LNCAP (cell line): ENCODE measurements around the gene CHMP2A.

Experiments used
- TF ChIP-seq, protein P1 (sequence below): fragments of 450-650 bp; IDR thresholded peaks from 2 replicates; pipeline ENCODE4 v1.5.1; 2017; ENCODE audit warnings: mild to moderate bottlenecking

CHMP2A gene

DNA sequence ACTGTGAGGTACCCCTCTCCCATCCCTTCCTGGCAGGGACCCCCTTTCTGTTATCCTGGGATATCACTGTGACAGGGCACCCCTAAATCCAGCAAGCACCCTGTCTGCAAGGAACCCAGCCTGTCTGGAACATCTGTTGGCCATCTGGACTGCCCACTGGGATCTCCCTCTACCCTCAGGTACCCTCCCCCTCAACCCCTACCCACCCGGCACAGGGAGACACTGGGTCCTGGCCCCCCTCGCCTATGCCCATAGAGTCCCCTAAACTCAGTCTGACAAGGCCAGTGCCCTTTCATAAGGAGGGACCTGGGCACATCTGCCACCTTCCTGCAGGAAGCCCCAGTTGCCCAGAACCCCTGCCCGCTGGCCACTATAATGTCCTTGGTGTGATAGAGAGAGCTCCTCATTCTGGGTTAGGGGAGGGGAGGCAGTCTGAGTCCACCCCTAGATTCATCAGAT, 40.3 kb downstream of the CHMP2A start:
- TF ChIP-seq, protein P1, sequence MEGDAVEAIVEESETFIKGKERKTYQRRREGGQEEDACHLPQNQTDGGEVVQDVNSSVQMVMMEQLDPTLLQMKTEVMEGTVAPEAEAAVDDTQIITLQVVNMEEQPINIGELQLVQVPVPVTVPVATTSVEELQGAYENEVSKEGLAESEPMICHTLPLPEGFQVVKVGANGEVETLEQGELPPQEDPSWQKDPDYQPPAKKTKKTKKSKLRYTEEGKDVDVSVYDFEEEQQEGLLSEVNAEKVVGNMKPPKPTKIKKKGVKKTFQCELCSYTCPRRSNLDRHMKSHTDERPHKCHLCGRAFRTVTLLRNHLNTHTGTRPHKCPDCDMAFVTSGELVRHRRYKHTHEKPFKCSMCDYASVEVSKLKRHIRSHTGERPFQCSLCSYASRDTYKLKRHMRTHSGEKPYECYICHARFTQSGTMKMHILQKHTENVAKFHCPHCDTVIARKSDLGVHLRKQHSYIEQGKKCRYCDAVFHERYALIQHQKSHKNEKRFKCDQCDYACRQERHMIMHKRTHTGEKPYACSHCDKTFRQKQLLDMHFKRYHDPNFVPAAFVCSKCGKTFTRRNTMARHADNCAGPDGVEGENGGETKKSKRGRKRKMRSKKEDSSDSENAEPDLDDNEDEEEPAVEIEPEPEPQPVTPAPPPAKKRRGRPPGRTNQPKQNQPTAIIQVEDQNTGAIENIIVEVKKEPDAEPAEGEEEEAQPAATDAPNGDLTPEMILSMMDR: no peak

DNA sequence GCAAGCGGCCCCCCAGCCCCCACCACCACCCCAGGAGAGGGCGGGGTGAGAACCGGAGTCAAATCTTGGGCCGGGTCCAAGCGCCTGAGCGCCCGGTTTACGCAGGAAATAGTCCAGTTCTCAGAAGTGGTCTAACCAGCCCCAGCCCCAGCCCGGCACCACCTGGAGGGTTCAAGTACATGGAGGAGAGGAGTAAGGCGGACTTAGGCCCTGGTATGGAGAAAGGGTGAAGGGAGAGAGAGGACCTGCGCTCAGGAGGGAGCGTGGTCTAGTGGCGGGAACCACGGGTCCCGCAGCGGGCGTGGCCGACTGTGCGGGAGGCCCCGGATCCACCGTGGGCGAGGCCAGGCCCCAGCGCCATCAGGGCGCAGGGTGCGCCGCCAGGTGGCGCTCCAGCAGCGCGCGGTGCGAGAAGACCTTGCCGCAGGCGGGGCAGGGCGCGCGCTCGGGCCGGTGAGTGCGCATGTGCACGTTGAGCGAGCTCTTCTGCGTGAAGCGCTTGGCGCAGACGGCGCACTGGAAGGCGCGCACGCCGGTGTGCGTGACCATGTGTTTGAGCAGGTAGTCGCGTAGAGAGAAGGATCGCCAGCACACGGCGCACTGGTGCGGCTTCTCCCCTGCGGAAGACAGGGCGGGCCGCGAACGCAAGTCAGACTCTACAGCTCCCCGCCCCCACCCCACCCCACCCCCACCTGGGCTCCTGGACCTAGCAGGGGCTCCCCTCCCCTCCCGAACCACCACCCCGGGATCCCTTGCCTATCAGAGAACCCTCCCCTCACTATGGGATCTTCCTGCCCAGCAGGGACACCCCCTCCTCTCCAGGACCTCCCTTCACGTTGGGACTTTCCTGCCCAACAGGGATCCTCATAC, 41.0 kb downstream of the CHMP2A start:
- TF ChIP-seq, protein P1: peak; percentile 97

DNA sequence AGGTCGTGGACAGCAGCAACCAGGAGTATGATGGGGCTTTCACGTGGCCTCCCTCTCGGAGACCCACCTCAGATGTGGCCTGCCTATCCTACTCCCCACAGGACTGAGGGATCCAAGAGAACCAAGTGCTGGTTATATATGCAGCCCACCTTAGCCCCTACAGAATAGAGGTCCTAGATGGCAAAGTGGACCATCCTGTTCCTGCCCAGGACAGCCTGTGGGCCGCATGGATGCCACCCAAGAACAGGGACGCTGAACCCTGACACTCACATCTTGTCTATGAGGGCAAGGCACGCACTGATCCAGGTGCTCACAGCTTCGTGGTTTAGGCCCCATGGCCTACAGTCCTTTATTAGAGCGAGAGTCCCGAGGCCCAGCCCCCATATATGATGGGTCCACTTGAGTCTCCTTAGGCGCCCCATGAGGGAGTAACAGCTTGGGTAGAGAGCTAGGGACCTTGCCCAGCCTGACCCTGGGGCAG, 41.7 kb downstream of the CHMP2A start:
- TF ChIP-seq, protein P1: no peak

DNA sequence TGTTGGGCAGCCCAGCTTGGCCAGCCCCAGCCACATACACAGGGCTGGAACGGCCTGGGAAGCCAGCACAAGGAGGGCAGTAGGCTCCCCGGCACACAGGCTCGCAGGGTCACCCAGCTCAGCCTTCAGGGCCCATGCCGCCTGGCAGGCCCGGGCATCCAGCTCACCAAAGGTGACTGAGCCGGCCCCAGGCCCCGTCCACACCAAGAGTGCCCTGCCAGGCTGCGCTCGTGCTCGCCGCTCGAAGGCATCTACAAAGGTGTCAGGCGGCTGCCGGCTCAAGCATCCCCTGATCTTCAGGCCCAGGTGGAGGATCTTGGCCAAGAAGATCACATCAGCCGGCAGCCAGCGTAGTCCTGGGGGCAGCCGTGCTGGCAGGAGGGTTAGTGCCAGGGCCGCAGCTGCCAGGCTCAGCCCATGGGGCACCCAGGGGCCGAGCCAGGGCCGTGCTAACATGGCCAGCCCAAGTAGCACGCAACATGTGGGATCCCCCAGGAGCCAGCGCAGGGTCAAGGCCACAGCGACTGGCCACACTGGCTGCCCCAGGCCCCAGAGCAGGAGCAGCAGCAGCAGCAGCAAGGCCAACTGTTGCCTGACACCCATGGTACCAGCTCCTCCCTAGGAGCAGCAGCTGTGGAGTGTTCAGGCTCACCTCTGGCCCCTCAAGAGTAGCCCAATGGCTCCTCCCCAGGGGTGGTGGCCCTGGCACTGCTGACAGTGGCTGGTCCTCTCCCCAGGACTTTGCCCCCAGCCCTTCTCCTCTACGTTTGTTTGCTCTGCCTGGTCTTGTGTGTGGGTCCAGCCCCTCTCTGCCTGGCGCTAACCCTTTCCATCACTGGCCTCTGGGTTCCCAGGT, 43.3 kb downstream of the CHMP2A start, which contains the start of gene SLC27A5:
SLC27A5 (minus strand) TSS at position 640 of the 856 bp plus-strand sequence; CDS start at position 603, 37 bp downstream.
- TF ChIP-seq, protein P1: no peak

DNA sequence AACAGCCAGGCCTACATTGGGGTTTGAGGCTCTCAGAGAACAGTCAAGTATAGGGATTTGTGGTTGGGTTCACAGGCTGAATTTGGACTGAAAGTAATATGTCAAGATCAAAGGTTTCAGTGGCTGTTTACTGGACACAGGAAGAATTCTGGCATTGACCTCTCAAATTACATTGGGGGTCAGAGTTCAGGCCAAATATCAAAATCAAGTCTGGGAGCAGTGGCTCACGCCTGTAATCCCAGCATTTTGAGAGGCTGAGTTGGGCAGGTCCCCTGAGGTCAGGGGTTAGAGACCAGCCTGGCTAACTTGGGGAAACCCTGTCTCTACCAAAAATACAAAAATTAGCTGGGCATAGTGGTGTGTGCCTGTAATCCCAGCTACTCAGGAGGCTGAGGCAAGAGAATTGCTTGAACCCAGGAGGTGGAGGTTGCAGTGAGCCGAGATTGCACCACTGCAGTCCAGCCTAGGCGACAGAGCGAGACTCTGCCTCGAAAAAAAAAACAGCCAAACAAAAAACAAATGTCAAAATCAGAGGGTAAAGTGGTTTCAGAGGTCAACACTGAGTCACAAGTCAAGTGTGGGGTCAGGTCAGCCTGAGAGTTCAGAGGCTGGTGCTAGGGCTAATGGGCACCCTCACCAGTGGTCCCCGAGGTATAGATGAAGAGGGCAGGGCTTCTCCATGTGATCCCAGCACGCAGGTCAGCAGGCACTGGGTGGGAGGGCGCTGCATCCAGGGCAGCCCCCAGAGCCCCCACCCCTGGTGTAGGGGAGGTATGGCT, 44.6 kb downstream of the CHMP2A start:
- TF ChIP-seq, protein P1: no peak

DNA sequence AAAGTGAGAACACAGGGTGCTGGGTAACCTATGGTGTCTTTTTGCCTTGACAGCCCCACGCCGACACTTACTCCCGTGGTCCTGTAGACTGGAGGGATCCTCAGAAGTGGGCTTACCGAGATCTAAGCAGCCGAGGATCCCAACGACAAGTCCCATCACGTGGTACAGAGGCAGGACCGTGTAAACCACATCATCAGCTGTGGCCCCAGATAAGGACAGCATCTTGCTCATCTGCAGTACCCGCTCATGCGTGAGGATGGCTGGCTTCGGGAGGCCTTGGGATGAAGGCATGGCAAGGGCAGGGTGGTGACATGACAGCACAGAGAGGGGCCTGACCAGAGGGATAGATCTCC, 45.2 kb downstream of the CHMP2A start:
- TF ChIP-seq, protein P1: no peak
